K562 (cell line): ENCODE measurements around the gene LASP1NB.

ENCODE experiments used
- C11orf30 ChIP-seq: fragments of 450-650 bp; IDR thresholded peaks from 2 replicates; pipeline ENCODE4 v1.6.1; 2016; ENCODE audit warnings: low read depth, mild to moderate bottlenecking
- HDAC1 ChIP-seq, 2 experiments: fragments of 450-650 bp; IDR thresholded peaks; 2 replicates each; pipeline ENCODE4 v1.6.1; 2016 to 2017; ENCODE audit warnings: inconsistent platforms in 1 of 2, mild to moderate bottlenecking in 1 of 2, moderate library complexity in 1 of 2
- HOXB6 ChIP-seq: fragments of 250-450 bp; sonication (Bioruptor Pico); IDR thresholded peaks from 2 replicates; pipeline ENCODE4 v1.5.1; 2022; ENCODE audit warnings: mild to moderate bottlenecking, borderline replicate concordance
- KDM2B ChIP-seq: fragments of 250-450 bp; sonication (Bioruptor Pico); IDR thresholded peaks from 2 replicates; pipeline ENCODE4 v1.8.0; 2021; ENCODE audit warnings: mild to moderate bottlenecking, moderate library complexity
- NCOA2 ChIP-seq, 2 experiments: fragments of 450-650 bp; IDR thresholded peaks; 2 replicates each; pipeline ENCODE4 v1.6.1; 2018; ENCODE audit warnings: mild to moderate bottlenecking in 2 of 2, moderate library complexity in 1 of 2; ENCODE audit not compliant: partially characterized antibody in 2 of 2
- UBTF ChIP-seq, 2 experiments: IDR thresholded peaks; 2 replicates each; pipeline ENCODE4 v1.6.1; 2012; ENCODE audit warnings: improper control_type of control experiment in 2 of 2, low read depth in 2 of 2, low read length in 2 of 2, borderline replicate concordance in 1 of 2
- ZNF263 ChIP-seq: sonication (generic); formaldehyde crosslinking; IDR thresholded peaks from 2 replicates; pipeline ENCODE4 v1.8.0; 2022; ENCODE audit warnings: mild to moderate bottlenecking, missing genetic modification reagents, borderline replicate concordance
- ZNF668 ChIP-seq: fragments of 250-450 bp; sonication (Bioruptor Pico); IDR thresholded peaks from 2 replicates; pipeline ENCODE4 v1.8.0; 2022; ENCODE audit warnings: mild to moderate bottlenecking, inconsistent platforms
- ZNF780A ChIP-seq: fragments of 250-450 bp; sonication (Bioruptor Pico); IDR thresholded peaks from 2 replicates; pipeline ENCODE4 v1.5.0; 2021; ENCODE audit warnings: mild to moderate bottlenecking
- TF ChIP-seq, protein P1 (sequence below): sonication (generic); formaldehyde crosslinking; IDR thresholded peaks from 2 replicates; pipeline ENCODE4 v1.8.0; 2022; ENCODE audit warnings: mild to moderate bottlenecking, missing genetic modification reagents
- TF ChIP-seq, protein P2 (sequence below): fragments of 450-650 bp; IDR thresholded peaks from 2 replicates; pipeline ENCODE4 v1.6.1; 2016
- TF ChIP-seq, protein P3 (sequence below): sonication (generic); formaldehyde crosslinking; IDR thresholded peaks from 2 replicates; pipeline ENCODE4 v1.8.1; 2023; ENCODE audit warnings: missing genetic modification reagents, mild to moderate bottlenecking, borderline replicate concordance
- TF ChIP-seq, protein P4 (sequence below): sonication (generic); formaldehyde crosslinking; IDR thresholded peaks from 2 replicates; pipeline ENCODE4 v1.8.0; 2022; ENCODE audit warnings: mild to moderate bottlenecking, missing genetic modification reagents, borderline replicate concordance

LASP1NB gene

DNA sequence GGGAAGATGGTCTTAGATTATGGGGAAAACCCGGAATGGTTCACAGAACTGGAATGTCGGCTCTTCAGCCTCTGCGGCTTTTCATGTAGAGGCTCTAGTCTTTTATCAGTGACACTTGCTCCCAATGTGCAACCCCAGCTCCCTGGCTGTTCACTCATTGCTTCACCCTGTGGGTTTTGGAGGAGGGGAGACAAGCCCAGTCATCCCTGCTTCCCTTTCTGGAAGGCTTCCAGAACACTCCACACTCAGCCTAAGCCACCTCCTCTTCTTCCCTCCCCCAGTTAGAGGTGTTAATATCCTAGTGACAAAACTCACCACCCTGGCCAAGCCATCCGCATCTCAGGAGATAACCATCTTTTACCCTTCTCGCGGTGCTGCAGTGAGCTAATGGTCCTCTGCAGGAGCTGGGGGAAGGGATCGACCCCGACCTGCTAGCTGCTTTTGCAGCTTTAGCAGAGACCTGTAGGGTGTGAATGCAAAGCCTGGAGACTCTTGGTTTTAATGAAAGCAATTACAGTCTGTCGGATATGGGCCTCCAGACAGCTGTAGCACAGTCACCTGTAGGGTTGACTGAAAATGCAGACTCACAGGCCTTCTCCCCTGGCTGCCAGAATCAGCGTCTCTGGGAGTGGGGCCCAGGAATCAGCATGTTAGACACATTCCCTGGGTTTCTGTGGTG, 24.3 kb upstream of the LASP1NB start (continued):
- TF ChIP-seq, protein P1, sequence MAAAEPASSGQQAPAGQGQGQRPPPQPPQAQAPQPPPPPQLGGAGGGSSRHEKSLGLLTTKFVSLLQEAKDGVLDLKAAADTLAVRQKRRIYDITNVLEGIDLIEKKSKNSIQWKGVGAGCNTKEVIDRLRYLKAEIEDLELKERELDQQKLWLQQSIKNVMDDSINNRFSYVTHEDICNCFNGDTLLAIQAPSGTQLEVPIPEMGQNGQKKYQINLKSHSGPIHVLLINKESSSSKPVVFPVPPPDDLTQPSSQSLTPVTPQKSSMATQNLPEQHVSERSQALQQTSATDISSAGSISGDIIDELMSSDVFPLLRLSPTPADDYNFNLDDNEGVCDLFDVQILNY (CRISPR knock-in tag): no peak
- no peak for TF ChIP-seq HOXB6 (CRISPR knock-in tag)
- no peak for TF ChIP-seq C11orf30
- peak in 1 of 2 experiments; percentile 50; a peak in 1 of 4 replicates for TF ChIP-seq HDAC1 (IDR thresholded peaks at IDR 0.05)
- TF ChIP-seq ZNF263 (CRISPR knock-in tag): peak; percentile 51; the same call in 1 of the 2 replicates
- no peak for TF ChIP-seq NCOA2 (IDR thresholded peaks at IDR 0.05; ENCODE audit: partially characterized antibody in 2 of 2)
- TF ChIP-seq ZNF668 (CRISPR knock-in tag): no peak
- no peak for TF ChIP-seq KDM2B (CRISPR knock-in tag)
- no peak for TF ChIP-seq UBTF (IDR thresholded peaks at IDR 0.05; ENCODE audit: borderline replicate concordance in 1 of 2, low read depth in 2 of 2, low read length in 2 of 2)
- TF ChIP-seq, protein P2, sequence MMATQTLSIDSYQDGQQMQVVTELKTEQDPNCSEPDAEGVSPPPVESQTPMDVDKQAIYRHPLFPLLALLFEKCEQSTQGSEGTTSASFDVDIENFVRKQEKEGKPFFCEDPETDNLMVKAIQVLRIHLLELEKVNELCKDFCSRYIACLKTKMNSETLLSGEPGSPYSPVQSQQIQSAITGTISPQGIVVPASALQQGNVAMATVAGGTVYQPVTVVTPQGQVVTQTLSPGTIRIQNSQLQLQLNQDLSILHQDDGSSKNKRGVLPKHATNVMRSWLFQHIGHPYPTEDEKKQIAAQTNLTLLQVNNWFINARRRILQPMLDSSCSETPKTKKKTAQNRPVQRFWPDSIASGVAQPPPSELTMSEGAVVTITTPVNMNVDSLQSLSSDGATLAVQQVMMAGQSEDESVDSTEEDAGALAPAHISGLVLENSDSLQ: peak; percentile 35; the same call in 1 of the 2 replicates
- TF ChIP-seq, protein P3, sequence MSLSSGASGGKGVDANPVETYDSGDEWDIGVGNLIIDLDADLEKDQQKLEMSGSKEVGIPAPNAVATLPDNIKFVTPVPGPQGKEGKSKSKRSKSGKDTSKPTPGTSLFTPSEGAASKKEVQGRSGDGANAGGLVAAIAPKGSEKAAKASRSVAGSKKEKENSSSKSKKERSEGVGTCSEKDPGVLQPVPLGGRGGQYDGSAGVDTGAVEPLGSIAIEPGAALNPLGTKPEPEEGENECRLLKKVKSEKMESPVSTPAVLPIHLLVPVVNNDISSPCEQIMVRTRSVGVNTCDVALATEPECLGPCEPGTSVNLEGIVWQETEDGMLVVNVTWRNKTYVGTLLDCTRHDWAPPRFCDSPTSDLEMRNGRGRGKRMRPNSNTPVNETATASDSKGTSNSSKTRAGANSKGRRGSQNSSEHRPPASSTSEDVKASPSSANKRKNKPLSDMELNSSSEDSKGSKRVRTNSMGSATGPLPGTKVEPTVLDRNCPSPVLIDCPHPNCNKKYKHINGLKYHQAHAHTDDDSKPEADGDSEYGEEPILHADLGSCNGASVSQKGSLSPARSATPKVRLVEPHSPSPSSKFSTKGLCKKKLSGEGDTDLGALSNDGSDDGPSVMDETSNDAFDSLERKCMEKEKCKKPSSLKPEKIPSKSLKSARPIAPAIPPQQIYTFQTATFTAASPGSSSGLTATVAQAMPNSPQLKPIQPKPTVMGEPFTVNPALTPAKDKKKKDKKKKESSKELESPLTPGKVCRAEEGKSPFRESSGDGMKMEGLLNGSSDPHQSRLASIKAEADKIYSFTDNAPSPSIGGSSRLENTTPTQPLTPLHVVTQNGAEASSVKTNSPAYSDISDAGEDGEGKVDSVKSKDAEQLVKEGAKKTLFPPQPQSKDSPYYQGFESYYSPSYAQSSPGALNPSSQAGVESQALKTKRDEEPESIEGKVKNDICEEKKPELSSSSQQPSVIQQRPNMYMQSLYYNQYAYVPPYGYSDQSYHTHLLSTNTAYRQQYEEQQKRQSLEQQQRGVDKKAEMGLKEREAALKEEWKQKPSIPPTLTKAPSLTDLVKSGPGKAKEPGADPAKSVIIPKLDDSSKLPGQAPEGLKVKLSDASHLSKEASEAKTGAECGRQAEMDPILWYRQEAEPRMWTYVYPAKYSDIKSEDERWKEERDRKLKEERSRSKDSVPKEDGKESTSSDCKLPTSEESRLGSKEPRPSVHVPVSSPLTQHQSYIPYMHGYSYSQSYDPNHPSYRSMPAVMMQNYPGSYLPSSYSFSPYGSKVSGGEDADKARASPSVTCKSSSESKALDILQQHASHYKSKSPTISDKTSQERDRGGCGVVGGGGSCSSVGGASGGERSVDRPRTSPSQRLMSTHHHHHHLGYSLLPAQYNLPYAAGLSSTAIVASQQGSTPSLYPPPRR (CRISPR knock-in tag): no peak
- TF ChIP-seq, protein P4, sequence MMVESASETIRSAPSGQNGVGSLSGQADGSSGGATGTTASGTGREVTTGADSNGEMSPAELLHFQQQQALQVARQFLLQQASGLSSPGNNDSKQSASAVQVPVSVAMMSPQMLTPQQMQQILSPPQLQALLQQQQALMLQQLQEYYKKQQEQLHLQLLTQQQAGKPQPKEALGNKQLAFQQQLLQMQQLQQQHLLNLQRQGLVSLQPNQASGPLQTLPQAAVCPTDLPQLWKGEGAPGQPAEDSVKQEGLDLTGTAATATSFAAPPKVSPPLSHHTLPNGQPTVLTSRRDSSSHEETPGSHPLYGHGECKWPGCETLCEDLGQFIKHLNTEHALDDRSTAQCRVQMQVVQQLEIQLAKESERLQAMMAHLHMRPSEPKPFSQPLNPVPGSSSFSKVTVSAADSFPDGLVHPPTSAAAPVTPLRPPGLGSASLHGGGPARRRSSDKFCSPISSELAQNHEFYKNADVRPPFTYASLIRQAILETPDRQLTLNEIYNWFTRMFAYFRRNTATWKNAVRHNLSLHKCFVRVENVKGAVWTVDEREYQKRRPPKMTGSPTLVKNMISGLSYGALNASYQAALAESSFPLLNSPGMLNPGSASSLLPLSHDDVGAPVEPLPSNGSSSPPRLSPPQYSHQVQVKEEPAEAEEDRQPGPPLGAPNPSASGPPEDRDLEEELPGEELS (CRISPR knock-in tag): no peak
- no peak for TF ChIP-seq ZNF780A (CRISPR knock-in tag)
